Activated T-cell treated with anti-CD3 and anti-CD28 coated beads, Interleukin-2, amount 50 U/mL, for 48 hours (primary cell): ENCODE data around the gene LPIN1.

Experiments used
- DNase-seq, 2 experiments: peaks; one replicate each; pipeline ENCODE4 v3.0.0-alpha.2; 2020

LPIN1 gene, protein sequence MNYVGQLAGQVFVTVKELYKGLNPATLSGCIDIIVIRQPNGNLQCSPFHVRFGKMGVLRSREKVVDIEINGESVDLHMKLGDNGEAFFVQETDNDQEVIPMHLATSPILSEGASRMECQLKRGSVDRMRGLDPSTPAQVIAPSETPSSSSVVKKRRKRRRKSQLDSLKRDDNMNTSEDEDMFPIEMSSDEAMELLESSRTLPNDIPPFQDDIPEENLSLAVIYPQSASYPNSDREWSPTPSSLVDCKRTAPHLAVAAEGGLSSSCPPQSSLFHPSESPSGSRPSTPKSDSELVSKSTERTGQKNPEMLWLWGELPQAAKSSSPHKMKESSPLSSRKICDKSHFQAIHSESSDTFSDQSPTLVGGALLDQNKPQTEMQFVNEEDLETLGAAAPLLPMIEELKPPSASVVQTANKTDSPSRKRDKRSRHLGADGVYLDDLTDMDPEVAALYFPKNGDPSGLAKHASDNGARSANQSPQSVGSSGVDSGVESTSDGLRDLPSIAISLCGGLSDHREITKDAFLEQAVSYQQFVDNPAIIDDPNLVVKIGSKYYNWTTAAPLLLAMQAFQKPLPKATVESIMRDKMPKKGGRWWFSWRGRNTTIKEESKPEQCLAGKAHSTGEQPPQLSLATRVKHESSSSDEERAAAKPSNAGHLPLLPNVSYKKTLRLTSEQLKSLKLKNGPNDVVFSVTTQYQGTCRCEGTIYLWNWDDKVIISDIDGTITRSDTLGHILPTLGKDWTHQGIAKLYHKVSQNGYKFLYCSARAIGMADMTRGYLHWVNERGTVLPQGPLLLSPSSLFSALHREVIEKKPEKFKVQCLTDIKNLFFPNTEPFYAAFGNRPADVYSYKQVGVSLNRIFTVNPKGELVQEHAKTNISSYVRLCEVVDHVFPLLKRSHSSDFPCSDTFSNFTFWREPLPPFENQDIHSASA

DNA sequence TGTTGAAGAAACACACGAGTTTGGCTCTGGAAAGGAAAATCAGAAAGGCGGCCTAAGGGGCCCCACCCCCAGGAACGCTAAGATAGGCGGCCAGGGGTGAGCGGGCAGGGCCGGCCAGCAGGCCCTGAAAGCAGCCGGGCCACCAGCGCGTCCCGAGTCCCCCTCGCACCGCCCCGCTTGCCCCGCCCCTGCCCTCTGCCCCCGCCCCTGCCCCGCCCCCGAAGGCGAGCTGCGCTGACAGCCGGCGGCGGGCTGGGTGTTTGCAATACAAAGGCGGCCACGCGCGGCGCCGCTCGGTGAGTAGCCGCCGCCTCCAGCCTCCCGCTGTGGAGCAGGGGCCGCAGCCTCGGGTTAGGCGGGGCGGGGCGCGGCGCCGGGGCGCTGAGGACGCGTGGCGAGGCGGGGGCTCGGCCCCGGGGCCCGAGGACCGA, at the start of gene LPIN1:
TSS of gene LPIN1 (plus strand) at position 257 of the 431 bp plus-strand sequence. CDS start 18,910 bp downstream, outside the sequence.
- peak; percentile 92 to 93 for DNase-seq

DNA sequence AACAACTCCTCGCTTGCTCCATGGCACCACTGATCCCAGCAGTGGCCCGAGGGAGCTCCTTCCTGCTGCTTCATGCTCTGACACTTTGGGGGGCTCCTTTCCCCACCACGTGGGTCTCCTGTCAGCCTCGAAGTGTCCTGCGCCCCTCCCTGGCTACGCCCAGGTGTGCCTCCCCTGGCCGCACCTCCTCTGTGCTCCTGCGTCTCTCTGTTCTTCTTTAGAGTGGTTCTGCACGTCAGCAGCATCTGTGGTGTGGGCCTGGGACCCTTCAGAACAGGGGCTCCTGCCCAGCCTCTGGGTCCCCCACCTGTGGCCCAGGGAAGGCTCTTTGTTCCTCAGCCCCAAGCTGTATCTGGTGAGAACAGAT, 49.7 kb upstream of the LPIN1 start:
- no peak for DNase-seq

DNA sequence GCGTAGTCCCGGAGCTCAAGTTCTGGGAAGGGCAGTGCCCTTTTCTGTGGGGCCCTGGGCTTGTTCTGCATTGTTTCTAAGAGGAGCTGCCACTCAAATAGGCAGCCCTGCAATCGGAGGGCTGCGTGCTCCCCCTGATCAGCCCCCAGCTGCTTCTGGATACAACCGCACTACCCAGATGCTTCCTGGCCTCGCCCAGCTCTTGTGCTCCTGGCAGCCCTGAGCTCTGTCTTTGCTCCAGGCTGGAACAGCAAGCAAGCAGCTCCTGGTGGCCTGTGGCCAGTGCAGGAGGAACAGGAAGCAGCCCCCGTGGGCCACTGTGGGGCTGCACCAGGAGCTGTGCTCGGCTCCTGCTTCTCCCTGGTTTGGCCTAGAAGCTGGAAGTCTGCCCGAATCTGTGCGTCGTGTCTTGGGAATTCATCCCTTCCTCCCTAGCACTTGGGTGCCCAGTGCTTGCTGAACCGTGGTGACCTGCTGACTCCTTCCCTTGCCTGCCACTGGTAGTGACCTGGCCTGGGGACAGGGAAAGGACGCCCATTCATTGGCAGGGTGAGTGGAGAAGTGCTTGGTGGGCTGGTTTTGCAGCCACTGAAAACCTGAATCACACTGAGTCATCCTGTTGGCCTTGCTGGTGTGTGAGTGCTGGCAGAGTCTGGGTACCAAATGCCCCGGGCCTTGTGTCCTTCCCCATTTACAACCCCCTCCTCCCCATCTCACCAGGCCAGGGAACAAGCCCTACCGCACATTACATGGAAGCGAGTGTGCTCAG, 49.1 kb upstream of the LPIN1 start:
- DNase-seq = no peak

DNA sequence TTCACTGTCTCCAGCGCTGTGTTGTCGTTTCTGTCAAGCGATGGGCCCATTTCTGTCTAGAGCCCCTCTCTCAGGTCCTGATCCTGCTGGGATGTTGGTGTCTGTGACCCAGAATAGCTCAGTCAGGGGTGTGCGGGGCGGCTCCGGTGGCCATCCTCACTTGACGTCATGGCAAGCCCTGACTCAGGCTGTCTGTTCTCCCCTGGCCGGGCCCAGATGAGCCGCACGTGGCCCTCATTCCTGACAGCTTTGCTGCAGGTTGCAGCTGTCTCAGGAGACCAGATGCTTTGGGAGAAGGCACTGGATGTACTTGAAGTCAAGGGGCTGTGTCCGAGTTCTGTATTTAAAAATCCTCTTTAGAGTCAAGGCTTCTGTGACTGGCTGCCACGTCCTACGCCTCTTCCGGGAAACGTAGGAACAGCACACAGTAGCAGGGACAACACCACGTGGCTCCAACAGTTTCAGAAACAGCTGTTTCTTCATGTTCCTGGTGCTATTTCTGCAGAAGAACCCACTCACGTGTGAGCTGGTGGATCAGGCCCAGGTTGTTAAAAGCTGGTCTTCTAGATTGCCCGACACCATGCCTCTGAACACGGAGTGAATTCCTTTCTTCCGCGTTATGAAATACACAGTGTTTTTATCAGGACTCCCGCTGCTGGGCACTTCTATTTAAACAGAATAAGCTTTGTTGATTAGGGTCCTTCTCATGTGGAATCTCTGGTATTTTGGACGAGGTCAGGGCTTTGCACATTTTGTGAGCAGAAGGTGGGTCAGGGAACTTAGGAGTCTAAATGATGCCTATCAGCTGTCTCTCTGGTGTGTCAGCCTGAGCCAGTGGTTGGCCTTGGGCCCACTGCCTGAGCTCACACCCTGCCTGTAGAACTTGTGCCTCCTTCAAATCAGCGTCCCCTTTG, 48.2 kb upstream of the LPIN1 start:
- DNase-seq = no peak

DNA sequence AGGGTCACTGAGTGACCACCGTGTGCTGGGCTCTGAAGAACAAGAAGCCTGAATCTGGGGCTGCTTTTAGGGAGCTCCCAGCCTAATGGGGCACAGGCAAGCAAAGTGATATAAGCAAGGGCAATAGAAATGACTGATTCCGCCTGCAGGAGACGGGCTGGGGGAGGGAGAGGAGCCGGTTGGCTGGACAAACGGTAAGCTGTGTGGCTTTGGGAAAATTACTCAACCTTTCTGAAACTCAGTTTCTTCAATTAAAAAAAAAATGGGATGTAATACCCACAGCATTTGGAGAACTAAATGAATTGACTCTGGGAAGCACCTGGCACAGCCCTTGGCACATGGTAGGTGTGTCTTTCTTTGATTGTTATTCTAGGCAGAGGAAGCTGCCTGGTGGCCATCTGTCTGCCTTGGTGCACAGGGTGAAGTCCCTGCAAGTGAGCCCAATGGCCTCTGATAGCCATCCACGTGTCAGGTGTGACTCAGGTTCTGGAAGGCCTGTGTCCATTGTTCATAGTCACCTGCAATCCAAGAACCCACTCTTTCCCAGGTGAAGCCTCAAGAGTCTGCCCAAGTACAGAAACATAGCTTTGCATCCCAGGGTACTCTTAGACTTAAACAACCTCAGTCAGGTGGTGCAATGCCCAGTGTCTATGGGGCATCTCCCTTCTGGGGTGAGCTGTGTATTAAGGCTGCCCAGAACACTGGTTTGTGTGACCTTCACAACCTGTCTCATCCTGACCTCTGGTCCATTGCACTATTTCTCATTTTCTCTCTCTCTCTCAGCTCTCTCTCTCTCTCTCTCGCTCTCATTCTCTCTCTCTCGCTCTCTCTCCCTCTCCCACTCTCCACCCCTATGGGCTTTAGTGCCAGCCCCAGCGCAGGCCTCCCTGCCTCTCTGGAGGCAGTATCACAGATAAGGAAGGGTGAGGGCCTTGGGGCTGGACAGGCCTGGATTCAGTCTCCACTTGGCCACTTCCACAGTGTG, 46.5 kb upstream of the LPIN1 start:
- no peak for DNase-seq

DNA sequence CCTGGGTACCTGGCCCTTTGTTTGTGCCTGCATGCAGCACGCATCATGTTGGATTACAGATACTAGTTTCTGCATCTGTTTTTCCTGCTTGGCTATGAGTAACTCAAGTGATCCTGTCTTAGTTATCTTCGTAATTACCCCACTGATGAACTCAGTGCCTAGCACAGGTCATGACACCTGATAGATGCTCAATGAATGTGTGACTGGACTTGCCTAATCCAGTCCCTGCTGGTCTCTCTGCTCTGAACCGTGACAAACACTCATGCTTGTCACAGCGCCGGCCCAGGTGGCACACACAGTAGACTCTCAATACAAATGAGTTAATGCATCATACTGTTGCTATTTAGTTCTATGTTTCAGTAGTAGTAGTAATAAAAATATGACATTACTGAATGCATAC, 45.2 kb upstream of the LPIN1 start:
- DNase-seq = no peak

DNA sequence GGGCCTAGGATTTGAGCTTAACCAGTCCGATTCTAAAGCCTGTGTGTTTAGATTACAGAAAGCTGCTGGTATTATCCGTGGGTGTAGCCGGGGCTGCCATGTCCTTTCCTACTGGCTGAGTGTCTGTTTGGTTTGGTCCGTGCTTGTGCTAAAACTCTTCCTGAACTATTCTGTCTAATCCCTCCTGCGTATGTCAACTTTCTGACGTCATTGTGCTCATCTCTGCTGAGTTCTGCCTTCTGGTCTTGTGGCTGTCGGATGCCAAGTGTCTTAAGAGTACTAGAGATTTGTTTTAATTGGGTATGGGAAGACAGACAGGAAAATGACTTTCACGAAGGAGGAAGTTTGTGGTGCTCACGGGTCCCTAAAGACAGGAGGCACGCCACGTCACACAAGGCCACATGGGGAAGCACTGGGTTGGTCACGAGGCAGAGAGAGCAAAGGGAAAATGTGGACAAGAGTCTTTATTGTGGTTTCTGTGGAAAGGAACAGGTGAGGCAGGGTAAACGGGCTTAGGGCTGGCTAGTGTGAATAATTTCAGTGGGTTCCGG, 44.6 kb upstream of the LPIN1 start:
- DNase-seq = no peak

DNA sequence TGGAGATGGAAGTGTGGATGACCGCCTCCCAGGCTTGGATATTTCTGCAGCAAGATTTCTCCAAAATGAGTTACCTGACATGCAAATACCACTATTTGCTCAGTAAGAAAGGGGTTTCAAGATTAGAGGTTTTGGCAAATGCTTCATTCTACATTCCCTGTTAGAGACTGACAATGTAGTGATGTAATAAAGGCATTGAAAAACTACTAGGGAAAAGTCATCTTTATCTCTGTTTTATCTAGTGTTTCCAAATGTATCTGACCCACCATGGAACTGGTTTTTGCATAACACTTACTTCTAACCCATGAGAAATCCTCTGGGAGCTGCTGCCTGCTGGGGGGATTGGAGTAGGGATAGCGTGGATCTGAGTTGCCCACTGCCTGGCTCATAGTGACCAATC, 43.5 kb upstream of the LPIN1 start:
- no peak for DNase-seq

DNA sequence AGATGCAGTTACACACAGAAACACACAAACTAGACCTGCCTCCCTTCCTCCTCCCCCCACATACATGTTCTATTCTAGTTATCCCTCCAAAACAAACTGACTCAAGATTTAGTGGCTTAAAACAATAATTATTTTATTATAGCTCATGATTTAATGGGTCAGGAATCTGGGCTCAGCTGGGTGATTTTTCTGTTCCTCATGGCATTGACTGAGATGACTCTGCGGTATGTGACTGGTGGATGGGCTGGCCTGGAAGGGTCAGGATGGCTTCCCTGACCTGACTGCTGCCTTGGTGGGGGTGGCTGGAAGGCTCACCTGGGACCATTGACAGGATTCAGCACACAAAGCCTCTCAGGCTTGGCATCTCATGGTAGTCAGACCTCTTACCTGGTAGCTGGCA, 42.7 kb upstream of the LPIN1 start:
- DNase-seq = no peak

DNA sequence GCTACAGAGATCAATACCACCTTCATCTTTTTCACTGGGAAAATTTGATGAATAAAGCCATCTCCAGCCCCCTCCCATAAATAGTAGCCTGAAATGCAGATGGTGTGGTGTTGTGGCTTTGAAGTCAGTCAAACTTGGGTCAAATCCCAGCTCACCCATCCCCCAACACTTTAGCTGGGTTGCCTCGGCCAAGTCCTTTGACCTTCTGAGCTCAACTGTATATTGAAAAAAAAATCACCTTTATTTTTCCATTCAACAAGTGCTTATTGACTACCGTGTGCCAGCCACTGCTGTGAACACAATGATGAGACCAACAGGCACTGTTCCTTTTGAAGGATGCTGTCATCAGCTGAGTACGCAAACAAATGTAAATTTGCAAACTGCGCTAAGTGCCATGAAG, 41.4 kb upstream of the LPIN1 start:
- DNase-seq = no peak

DNA sequence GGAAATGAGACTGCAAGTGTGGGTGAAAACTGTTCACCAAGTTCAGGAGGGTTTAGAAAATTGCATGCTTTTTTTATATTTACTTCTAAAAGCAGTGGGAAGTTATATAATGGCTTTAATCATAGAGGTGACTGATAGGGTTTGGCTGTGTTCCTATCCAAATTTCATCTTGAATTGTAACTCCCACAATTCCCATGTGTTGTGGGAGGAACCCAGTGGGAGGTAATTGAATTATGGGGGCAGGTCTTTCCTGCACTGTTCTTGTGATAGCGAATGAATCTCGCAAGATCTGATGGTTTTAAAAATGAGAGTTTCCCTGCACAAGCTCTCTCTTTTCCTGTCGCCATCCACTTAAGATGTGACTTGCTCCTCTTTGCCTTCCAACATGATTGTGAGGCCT, 40.7 kb upstream of the LPIN1 start:
- no peak for DNase-seq

DNA sequence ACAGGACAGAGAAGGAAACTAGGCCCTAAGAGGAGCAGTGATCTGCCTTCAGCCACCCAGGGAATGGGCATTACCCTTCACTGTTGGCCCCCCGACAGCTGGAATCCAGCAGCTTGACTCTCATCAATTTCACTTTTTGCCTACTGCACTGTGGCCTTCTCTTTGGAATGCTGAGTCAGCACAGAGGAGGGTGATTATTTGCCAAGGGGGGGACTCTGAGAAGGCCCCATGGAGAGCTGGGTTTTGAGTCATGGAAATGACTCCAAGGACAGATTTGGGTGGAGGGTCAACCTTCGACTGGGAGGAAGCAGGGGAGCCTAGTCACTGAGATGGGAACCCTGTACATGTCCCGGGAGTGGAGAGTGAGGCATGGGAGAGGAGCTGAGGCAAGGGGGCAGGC, 38.3 kb upstream of the LPIN1 start:
- DNase-seq = no peak

DNA sequence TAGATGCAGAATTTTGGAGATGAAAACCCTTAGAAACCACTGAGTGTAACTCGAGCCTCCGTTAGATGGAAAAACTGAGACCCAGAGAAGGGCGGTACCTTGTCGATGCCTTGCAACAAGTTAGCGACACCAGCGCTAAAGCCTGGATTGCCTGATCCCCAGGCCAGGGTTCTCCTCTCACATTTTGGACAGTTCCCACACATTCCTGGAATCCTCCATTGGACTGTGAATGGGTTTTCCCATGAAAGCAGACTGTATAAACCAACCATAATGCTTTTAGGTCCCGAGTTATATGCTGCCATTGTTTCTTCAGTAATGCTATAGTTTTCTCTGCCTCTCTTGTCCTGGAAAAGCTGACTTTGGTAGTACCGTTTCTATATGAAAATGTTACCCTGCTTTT, 37.1 kb upstream of the LPIN1 start:
- DNase-seq = no peak

DNA sequence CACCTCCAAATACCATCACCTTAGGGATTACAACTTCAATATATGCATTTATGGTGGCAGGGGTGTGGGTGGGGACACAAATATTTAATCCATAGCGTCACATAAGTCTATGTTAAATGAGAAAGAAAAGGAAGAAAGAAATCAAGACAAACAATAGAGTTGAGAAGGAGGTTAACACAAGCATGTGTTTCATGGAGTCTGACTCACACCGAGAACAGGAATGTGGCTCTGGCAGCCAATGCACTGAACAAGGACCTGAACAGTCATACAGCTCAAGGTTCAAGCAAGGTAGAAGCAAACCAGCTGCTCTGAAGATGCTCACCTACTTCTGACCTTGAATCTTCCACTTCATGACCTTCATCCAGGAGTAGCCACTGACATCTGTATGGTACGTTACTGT, 36.2 kb upstream of the LPIN1 start:
- no peak for DNase-seq

DNA sequence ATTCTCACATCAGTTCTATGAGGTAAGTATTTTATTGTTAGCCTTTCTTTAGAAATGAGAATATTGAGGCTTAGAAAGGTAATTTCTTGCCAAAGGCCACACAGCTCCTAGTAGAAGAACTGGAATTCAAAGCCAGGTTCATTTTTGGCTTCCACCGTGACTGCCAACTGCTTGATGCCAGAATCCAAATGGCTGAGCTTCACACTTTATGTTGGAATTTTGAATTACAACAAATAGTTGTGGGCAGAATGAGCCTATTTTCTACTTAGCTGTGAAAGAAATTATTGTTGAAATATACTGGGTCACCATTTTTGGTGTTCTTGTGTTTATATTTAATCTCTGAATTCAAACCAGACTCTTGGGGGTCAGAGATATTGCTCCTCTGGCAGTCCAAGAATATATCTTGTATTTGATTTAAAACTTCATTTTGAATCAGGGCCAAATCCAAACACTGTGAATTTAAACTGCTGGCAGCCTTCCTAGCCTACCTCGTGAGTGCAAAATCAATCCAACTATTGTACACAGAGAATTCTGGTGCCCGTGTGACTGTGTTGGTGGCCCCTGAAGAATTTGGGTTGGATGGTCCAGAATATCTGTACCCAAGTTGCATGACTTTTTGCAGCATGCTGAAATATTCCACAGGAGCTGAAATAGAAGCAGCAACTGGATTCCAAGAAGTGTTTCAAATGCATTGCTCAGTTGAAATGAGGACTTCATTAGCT, 35.6 kb upstream of the LPIN1 start:
- DNase-seq = no peak

DNA sequence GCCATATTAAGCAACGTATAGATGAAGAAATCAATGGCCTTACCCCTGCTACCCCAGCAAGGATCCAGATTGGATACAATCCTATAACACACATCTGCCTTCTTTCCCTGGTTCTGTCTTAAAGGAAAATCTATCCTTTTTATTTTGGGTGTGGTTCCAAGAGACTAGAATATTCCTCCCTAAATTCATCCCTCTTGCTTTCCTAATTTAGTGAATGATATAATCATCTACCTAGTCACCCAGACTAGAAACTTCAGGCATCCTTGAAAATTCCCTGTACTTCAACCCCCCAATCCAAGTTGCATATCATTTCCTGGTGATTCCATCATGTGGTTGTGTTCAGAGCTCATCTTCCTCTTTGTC, 35.1 kb upstream of the LPIN1 start:
- no peak for DNase-seq

DNA sequence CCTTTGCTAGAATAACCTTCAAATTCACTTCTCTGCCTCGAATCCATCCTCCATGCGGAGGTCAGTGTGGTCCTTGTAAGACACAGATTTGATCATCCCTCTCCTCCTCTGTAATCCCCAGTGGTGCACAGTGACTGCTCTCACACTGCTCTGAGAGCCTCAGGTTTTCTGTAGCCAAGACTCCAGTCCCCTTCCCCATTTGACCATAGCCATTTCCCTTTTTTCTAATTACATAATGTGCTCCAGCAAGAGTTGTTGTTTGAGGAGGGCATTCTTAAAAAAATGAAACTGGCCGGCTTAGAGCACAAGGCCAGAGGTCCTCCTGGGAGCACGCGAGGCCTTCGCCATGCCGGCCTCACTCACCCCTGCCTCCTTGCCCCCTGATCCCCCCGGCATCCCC, 34.7 kb upstream of the LPIN1 start:
- DNase-seq = no peak

DNA sequence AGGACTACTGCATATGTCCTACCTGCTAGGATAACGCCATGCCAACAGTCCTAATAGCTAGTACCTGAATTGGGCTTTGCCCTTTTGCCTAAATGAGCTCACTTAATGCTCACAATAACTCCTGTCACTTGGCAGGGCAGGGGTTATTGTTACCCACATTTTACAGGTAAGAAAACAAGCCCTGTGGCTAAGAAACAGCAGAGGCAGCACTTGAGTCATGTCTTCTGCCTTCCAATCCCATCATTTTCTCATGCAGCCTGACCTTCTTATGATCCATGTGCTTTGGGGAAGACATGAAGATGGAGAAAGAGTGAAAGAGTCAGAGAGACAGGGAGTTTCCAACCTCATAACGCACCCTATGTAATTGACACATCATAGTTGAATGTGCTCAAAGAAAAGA, 33.6 kb upstream of the LPIN1 start:
- DNase-seq = no peak

DNA sequence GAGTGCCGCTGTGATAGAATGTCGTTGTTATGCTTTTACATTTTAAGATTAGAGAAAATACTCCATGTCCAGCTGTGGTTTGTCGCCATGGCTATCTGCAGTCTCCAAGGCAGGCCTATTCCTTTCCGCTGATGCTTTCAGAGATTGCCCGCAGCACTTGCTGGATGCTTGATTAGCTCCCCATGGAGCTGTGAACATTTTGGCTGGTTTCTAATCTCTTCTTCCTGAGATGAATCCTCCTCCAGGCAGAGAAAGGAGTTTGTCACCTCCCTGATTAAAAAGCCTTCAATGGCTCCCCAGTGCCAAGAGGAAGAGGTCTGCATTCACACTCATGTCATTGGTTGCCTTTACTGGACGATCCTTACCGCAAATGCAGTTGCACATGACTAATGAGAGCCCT, 32.6 kb upstream of the LPIN1 start:
- DNase-seq = no peak
